OCI-LY3 (cell line): ENCODE results near the gene CYP8B1.

ENCODE experiments used
- H2AFZ ChIP-seq: fragments of 200-600, 300-600 bp; shearing (Covaris generic); 2 replicates; pipeline ENCODE4 v1.6.0; 2014; ENCODE audit warnings: antibody characterized with exemption, low read depth, low read length
- H3K27ac ChIP-seq: fragments of 200-600, 300-600 bp; sonication (generic); 2 replicates; pipeline ENCODE4 v1.5.1; 2014; ENCODE audit warnings: mild to moderate bottlenecking, low read length, moderate library complexity, mixed read lengths
- H3K27me3 ChIP-seq: fragments of 200-600, 300-600 bp; sonication (generic); 2 replicates; pipeline ENCODE4 v1.6.1; 2014; ENCODE audit warnings: low read depth, low read length, mixed read lengths
- H3K36me3 ChIP-seq: fragments of 200-600, 300-600 bp; sonication (generic); replicated peaks from 2 replicates; pipeline ENCODE3; 2014; ENCODE audit warnings: low read depth, low read length, mixed read lengths
- H3K4me1 ChIP-seq: fragments of 300-600, 200-600 bp; sonication (generic); 2 replicates; pipeline ENCODE4 v1.6.1; 2014; ENCODE audit warnings: low read length, mixed read lengths
- H3K4me2 ChIP-seq: fragments of 200-600, 300-600 bp; sonication (generic); 2 replicates; pipeline ENCODE4 v1.6.1; 2014; ENCODE audit warnings: low read length, mixed read lengths
- H3K4me3 ChIP-seq: fragments of 300-600, 200-600 bp; sonication (generic); 2 replicates; pipeline ENCODE4 v1.5.1; 2014; ENCODE audit warnings: antibody characterized with exemption, mild to moderate bottlenecking, low read length, moderate library complexity
- H3K79me2 ChIP-seq: fragments of 300-600, 200-600 bp; shearing (Covaris generic); 2 replicates; pipeline ENCODE4 v1.6.1; 2014; ENCODE audit warnings: mild to moderate bottlenecking, low read length, mixed read lengths
- H3K9ac ChIP-seq: fragments of 300-600, 200-600 bp; shearing (Covaris generic); 2 replicates; pipeline ENCODE4 v1.6.0; 2014; ENCODE audit warnings: mild to moderate bottlenecking, low read length, moderate library complexity
- H3K9me3 ChIP-seq: fragments of 200-600, 300-600 bp; shearing (Covaris generic); 2 replicates; pipeline ENCODE4 v1.6.1; 2014; ENCODE audit warnings: low read length, mixed read lengths; ENCODE audit not compliant: insufficient read depth
- H4K20me1 ChIP-seq: fragments of 200-600, 300-600 bp; sonication (generic); 2 replicates; pipeline ENCODE4 v1.6.1; 2016; ENCODE audit warnings: low read length, mixed read lengths; ENCODE audit not compliant: insufficient read depth
- CTCF ChIP-seq: fragments of 200-600, 300-600 bp; sonication (generic); IDR thresholded peaks from 2 replicates; pipeline ENCODE4 v1.5.1; 2014; ENCODE audit warnings: antibody characterized with exemption, low read length, low read depth
- EZH2phosphoT487 ChIP-seq: fragments of 200-600 bp; shearing (Covaris generic); IDR thresholded peaks from 2 replicates; pipeline ENCODE4 v1.6.1; 2018; ENCODE audit warnings: antibody characterized with exemption, mixed run types, low read depth

CYP8B1 gene

GRCh38 chr3:42822828-42823227 lies 52.9 kb downstream of the CYP8B1 start:
- no peak overlapping the region for H2AFZ ChIP-seq
- no peak overlapping the region for H3K4me3 ChIP-seq

More at GRCh38 chr3:42822828-42823227, 52.9 kb downstream of the CYP8B1 start:
- H3K9me3 ChIP-seq: no peaks in the 10 kb centered on the region
- H3K27ac ChIP-seq: no peak overlapping the region
- H3K4me2 ChIP-seq: no peak overlapping the region
- no peak overlapping the region for H3K9ac ChIP-seq
- no peaks in the 10 kb centered on the region for H3K4me1 ChIP-seq
- TF ChIP-seq CTCF: no peak
- TF ChIP-seq EZH2phosphoT487: no peak
- H3K36me3 ChIP-seq: no peaks in the 10 kb centered on the region
- H4K20me1 ChIP-seq: no peaks in the 10 kb centered on the region
- no peaks in the 10 kb centered on the region for H3K27me3 ChIP-seq
- no peaks in the 10 kb centered on the region for H3K79me2 ChIP-seq
